Measurements from ENCODE around the gene MKI67.

Gene MKI67

GRCh38 chr10:128047991-128048818, 78.0 kb downstream of the MKI67 start:
- peak; percentile 82 for DNase-seq

- DNase-seq, result peak; percentile 98
Measured at GRCh38 chr10:128047351-128047750, 78.9 kb downstream of the MKI67 start.

GRCh38 chr10:128046953-128047290, 79.3 kb downstream of the MKI67 start:
- no peak for DNase-seq
